HepG2 (cell line): ENCODE measurements around the gene MOV10L1. TPM values are rescaled to one million over a fixed set of nuclear protein-coding genes. Genes with fewer than 3 reads are reported as not detected.

Experiments used
- ATAC-seq: fragments of 200-7000 bp; cut with Tn5 transposase; 3 replicates; pipeline ENCODE4 v1.9.1; 2020; ENCODE audit warnings: mild to moderate bottlenecking, moderate library complexity
- BruUV-seq: library from RNA; stranded (reverse); fragments of 400-500 nt; replicated peaks from 2 replicates; lab custom pipeline; 2021; lab: Mats Ljungman, UMichigan
- CTCF ChIA-PET: fragments of 300-600 bp; formaldehyde crosslinking; extraction: SDS; loops from one replicate; lab custom pipeline; 2021; ENCODE audit warnings: low total read pairs, inconsistent platforms, low intra/inter-chr PET ratio; lab: Yijun Ruan, JAX
- POLR2A ChIA-PET: fragments of 350-600 bp; sonication (Branson Sonifier 250); formaldehyde crosslinking; loops from one replicate; lab custom pipeline; 2020; ENCODE audit warnings: antibody characterized with exemption, inconsistent platforms; lab: Yijun Ruan, JAX
- DNase-seq: peaks from one replicate; pipeline ENCODE4 v3.0.0-alpha.2; 2015; ENCODE audit warnings: low spot score
- FAIRE-seq: peaks from 3 replicates; lab custom pipeline; 2011; peaks lifted over from hg19 to GRCh38; lab: Jason Lieb, UNC
- H2AFZ ChIP-seq: one replicate; pipeline ENCODE4 v1.6.1; 2011; ENCODE audit warnings: low read length, inconsistent platforms
- H3K27ac ChIP-seq: fragments of 300-600 bp; 3 replicates; pipeline ENCODE4 v1.8.0; 2011; ENCODE audit warnings: mixed run types, mild to moderate bottlenecking, mixed read lengths, low read length, inconsistent platforms; ENCODE audit not compliant: insufficient read depth; ENCODE audit errors: extremely low read length
- H3K27me3 ChIP-seq, 2 experiments: fragments of 200-600 bp in 1 of 2; 2 replicates in 1 of 2; 3 replicates in 1 of 2; pipeline versions ENCODE4 v1.6.0 to v1.8.0; 2011; ENCODE audit warnings: low read length in 2 of 2, mild to moderate bottlenecking in 2 of 2, moderate library complexity in 2 of 2, inconsistent platforms in 1 of 2; ENCODE audit not compliant: insufficient read depth in 2 of 2, control insufficient read depth in 1 of 2
- H3K36me3 ChIP-seq, 2 experiments: fragments of 200-600 bp in 1 of 2; replicated peaks in 1 of 2; 2 replicates in 1 of 2; 3 replicates in 1 of 2; pipeline versions ENCODE4 v1.5.1 to v1.8.0; 2011; ENCODE audit warnings: low read length in 2 of 2, inconsistent platforms in 1 of 2; ENCODE audit not compliant: insufficient read depth in 2 of 2, control insufficient read depth in 1 of 2
- H3K4me1 ChIP-seq: 2 replicates; pipeline ENCODE4 v1.5.1; 2012; ENCODE audit warnings: low read length, inconsistent platforms; ENCODE audit not compliant: insufficient read depth
- H3K4me2 ChIP-seq: 2 replicates; pipeline ENCODE4 v1.6.0; 2011; ENCODE audit warnings: low read depth, low read length, inconsistent platforms
- H3K4me3 ChIP-seq, 3 experiments: fragments of 200-600 bp in 1 of 3; sonication (generic), shearing (Covaris generic) in 1 of 3; replicated peaks in 1 of 3; 2 replicates each; pipeline ENCODE4 v1.5.1; 2011 to 2016; ENCODE audit warnings: low read length in 3 of 3, inconsistent platforms in 2 of 3, low read depth in 2 of 3, mild to moderate bottlenecking in 2 of 3, control low read depth in 1 of 3, mixed read lengths in 1 of 3; ENCODE audit not compliant: insufficient read depth in 1 of 3
- H3K79me2 ChIP-seq: one replicate; pipeline ENCODE4 v1.6.1; 2011; ENCODE audit warnings: low read length, inconsistent platforms; ENCODE audit not compliant: insufficient read depth
- H3K9ac ChIP-seq: 2 replicates; pipeline ENCODE4 v1.6.0; 2011; ENCODE audit warnings: mild to moderate bottlenecking, low read depth, low read length, inconsistent platforms; ENCODE audit not compliant: insufficient read depth
- H3K9me3 ChIP-seq: 2 replicates; pipeline ENCODE4 v1.5.1; 2012; ENCODE audit warnings: mild to moderate bottlenecking, low read length
- H4K20me1 ChIP-seq: 2 replicates; pipeline ENCODE4 v1.6.0; 2011; ENCODE audit warnings: inconsistent platforms, mild to moderate bottlenecking, low read length, moderate library complexity; ENCODE audit not compliant: insufficient read depth
- ADNP ChIP-seq: sonication (generic); formaldehyde crosslinking; IDR thresholded peaks from 2 replicates; pipeline ENCODE4 v1.4.0; 2020; ENCODE audit warnings: missing genetic modification reagents
- AGO2 ChIP-seq: fragments of 200-400 bp; formaldehyde crosslinking; optimal IDR thresholded peaks from 2 replicates; pipeline ENCODE3; 2017; ENCODE audit warnings: mild to moderate bottlenecking, low read depth, low read length, moderate library complexity
- AKAP8 ChIP-seq: sonication (generic); formaldehyde crosslinking; IDR thresholded peaks from 2 replicates; pipeline ENCODE4 v1.5.1; 2020; ENCODE audit warnings: mild to moderate bottlenecking, missing genetic modification reagents
- DDIT3 ChIP-seq: sonication (generic); formaldehyde crosslinking; IDR thresholded peaks from 2 replicates; pipeline ENCODE4 v1.4.0; 2020; ENCODE audit warnings: mild to moderate bottlenecking, missing genetic modification reagents
- IRF9 ChIP-seq: sonication (generic); formaldehyde crosslinking; IDR thresholded peaks from 2 replicates; pipeline ENCODE4 v1.8.0; 2022; ENCODE audit warnings: missing genetic modification reagents, mild to moderate bottlenecking, borderline replicate concordance
- RBFOX2 ChIP-seq: fragments of 200-400 bp; formaldehyde crosslinking; IDR thresholded peaks from 2 replicates; pipeline ENCODE4 v1.6.1; 2017; ENCODE audit warnings: low read depth, mild to moderate bottlenecking, low read length
- USF2 ChIP-seq, 2 experiments: sonication (generic) in 1 of 2; formaldehyde crosslinking in 1 of 2; IDR thresholded peaks; 2 replicates each; pipeline versions ENCODE4 v1.5.1 to v1.6.1; 2011 to 2020; ENCODE audit warnings: borderline replicate concordance in 1 of 2, low read depth in 1 of 2, low read length in 1 of 2, mild to moderate bottlenecking in 1 of 2, missing genetic modification reagents in 1 of 2, moderate library complexity in 1 of 2
- ZNF12 ChIP-seq: sonication (generic); formaldehyde crosslinking; IDR thresholded peaks from 2 replicates; pipeline ENCODE4 v1.5.0; 2020; ENCODE audit warnings: missing genetic modification reagents
- ZNF83 ChIP-seq: sonication (generic); formaldehyde crosslinking; IDR thresholded peaks from 2 replicates; pipeline ENCODE4 v1.4.0; 2020; ENCODE audit warnings: missing genetic modification reagents, mild to moderate bottlenecking, borderline replicate concordance
- WGBS: methylation state at CpG from one replicate; pipeline ENCODE4 v1.1.6; 2017; ENCODE audit warnings: low lambda C conversion rate; 5-methylcytosine and 5-hydroxymethylcytosine counted together
- in situ Hi-C: cut with HindIII; loops from 2 replicates; pipeline ENCODE4 v1.10.0; 2017; ENCODE audit warnings: low pct_unique_long_range_greater_than_20kb; ENCODE audit not compliant: extremely low pct_ligation_motif_present
- intact Hi-C: fragments of 100-400 bp; cut with micrococcal nuclease; formaldehyde crosslinking; loops from one replicate; pipeline ENCODE4 v1.10.0; 2022; ENCODE audit not compliant: unreplicated experiment
- polyA plus RNA-seq, 8 experiments: library from polyadenylated mRNA; depleted of rRNA in 3 of 8; stranded (reverse) in 7 of 8; unstranded in 1 of 8; fragments of >200 nt; fragmentation: Illumina TruSeq in 4 of 8; extraction: Trizol in 4 of 8; gene quantifications; 2 replicates each; pipeline versions ENCODE4 v1.2.1 to v1.2.3, GENCODE V29; 2011 to 2016; ENCODE audit warnings: low read depth in 4 of 8, missing spikeins in 1 of 8, mixed read lengths in 1 of 8; ENCODE audit not compliant: insufficient read depth in 1 of 8
- total RNA-seq, 5 experiments: library from RNA; depleted of rRNA; stranded (reverse); fragments of >200 nt; fragmentation: Illumina TruSeq; extraction: Trizol; gene quantifications; 2 replicates each; pipeline ENCODE4 v1.2.3, GENCODE V29; 2016; ENCODE audit warnings: low read depth in 1 of 5

Gene MOV10L1
- total and polyA plus RNA-seq, 2 of the 13 experiments (the other 11 are each of a cell fraction or from before 2014, with no cell fraction given) = 0.11 to 0.12 TPM

GRCh38 chr22:50193621-50194020 is 103.8 kb downstream of the MOV10L1 start:
- Histone ChIP-seq H3K4me1 (no peaks in the 10 kb centered on the region), H4K20me1 (no peaks in the 10 kb centered on the region), H3K27ac (no peak overlapping the region), H3K27me3 (no peaks in the 10 kb centered on the region), H2AFZ (no peak overlapping the region), H3K79me2 (peaks cover 5% of the 10 kb centered on the region), H3K4me3 (no peak overlapping the region), H3K9ac (no peak overlapping the region), H3K9me3 (no peaks in the 10 kb centered on the region), H3K36me3 (peaks cover 20 to 21% of the 10 kb centered on the region in 2 experiments; a peak in 4 of 5 replicates), H3K4me2 (no peak overlapping the region)
- in situ Hi-C loops = no loop called here
- intact Hi-C loops = no loop called here
- TF ChIP-seq AKAP8 (CRISPR knock-in tag) = 0 out of 2 replicates have a peak, but pooled peaks have one; percentile 1
- no peak for TF ChIP-seq ZNF12 (CRISPR knock-in tag)
- TF ChIP-seq ADNP (CRISPR knock-in tag) = no peak
- no peak for FAIRE-seq
- CTCF ChIA-PET = no interaction called here
- BruUV-seq = no TSS peak
- POLR2A ChIA-PET = no interaction called here
- 100% methylated on average over 3 of the region's 8 CpGs for WGBS
- no peak for DNase-seq
- no peak for ATAC-seq

GRCh38 chr22:50194037-50194805 is 104.4 kb downstream of the MOV10L1 start:
- WGBS = 96% methylated on average over 33 of the region's 44 CpGs
- FAIRE-seq = no peak

More at GRCh38 chr22:50194037-50194805, 104.4 kb downstream of the MOV10L1 start:
- POLR2A ChIA-PET = no interaction called here
- ATAC-seq (no peak), DNase-seq (no peak)
- Histone ChIP-seq H3K79me2 (peaks cover 2% of the 10 kb centered on the region), H3K36me3 (peaks cover 19 to 21% of the 10 kb centered on the region in 2 experiments; a peak in 4 of 5 replicates), H3K9me3 (no peaks in the 10 kb centered on the region), H3K4me3 (no peak overlapping the region), H3K9ac (no peak overlapping the region), H3K4me2 (no peak overlapping the region), H3K27me3 (no peaks in the 10 kb centered on the region), H4K20me1 (no peaks in the 10 kb centered on the region), H3K27ac (no peak overlapping the region), H2AFZ (no peak overlapping the region), H3K4me1 (no peaks in the 10 kb centered on the region)
- TF ChIP-seq RBFOX2 (peak; percentile 46), AGO2 (peak; percentile 41), DDIT3 (CRISPR knock-in tag) (no peak), IRF9 (CRISPR knock-in tag) (no peak), ZNF83 (CRISPR knock-in tag) (no peak), USF2 (IDR thresholded peaks at IDR 0.05; ENCODE audit: low read depth, low read length) (no peak), USF2 (CRISPR knock-in tag; IDR thresholded peaks at IDR 0.05; ENCODE audit: borderline replicate concordance) (no peak)
- CTCF ChIA-PET = no interaction called here
- intact Hi-C loops (no loop called here), in situ Hi-C loops (no loop called here)
- no TSS peak for BruUV-seq
